ENCODE data around the gene POMC.
"Not testable (repeated sequence)": the region's sequence is repeated elsewhere in the genome, so short reads cannot be mapped to it uniquely, and the experiment has no call there.

Gene POMC

GRCh38 chr2:25168256-25169072, at the start of gene POMC:
TSS of gene POMC (minus strand) at chr2:25168580. CDS start at chr2:25164772, 3,808 bp downstream.
- Histone ChIP-seq H3K4me1 (ENCODE audit: control insufficient read depth, insufficient read depth, low read length) (peaks cover 4% of the 10 kb centered on the region), H3K4me3 (ENCODE audit: low read length) (no peak within 1 kb of the TSS), H3K9me3 (ENCODE audit: control insufficient read depth, low read length) (no peaks in the 10 kb centered on the region), H3K36me3 (ENCODE audit: control insufficient read depth, insufficient read depth, low read length) (no peaks in the 10 kb centered on the region), H3K27me3 (ENCODE audit: control insufficient read depth, insufficient read depth, low read length) (peaks cover 56% of the 10 kb centered on the region), H3K9ac (ENCODE audit: low read length) (peak within 1 kb of the TSS; percentile 15)

- Histone ChIP-seq H3K27me3 (ENCODE audit: control insufficient read depth, insufficient read depth, low read length) (no peaks in the 10 kb centered on the region), H3K36me3 (ENCODE audit: control insufficient read depth, insufficient read depth, low read length) (no peaks in the 10 kb centered on the region), H3K4me1 (ENCODE audit: control insufficient read depth, insufficient read depth, low read length) (no peaks in the 10 kb centered on the region), H3K9me3 (ENCODE audit: control insufficient read depth, low read length) (no peaks in the 10 kb centered on the region), H3K9ac (ENCODE audit: low read length) (no peak overlapping the region), H3K4me3 (ENCODE audit: low read length) (no peak overlapping the region)
Observed at GRCh38 chr2:25218100-25218499, 49.7 kb upstream of the POMC start.

- Histone ChIP-seq H3K27me3 (ENCODE audit: control insufficient read depth, insufficient read depth, low read length) (no peaks in the 10 kb centered on the region), H3K9me3 (ENCODE audit: control insufficient read depth, low read length) (no peaks in the 10 kb centered on the region), H3K9ac (ENCODE audit: low read length) (peak overlapping the region; percentile 68), H3K4me3 (ENCODE audit: low read length) (no peak overlapping the region), H3K4me1 (ENCODE audit: control insufficient read depth, insufficient read depth, low read length) (no peaks in the 10 kb centered on the region), H3K36me3 (ENCODE audit: control insufficient read depth, insufficient read depth, low read length) (no peaks in the 10 kb centered on the region)
Observed at GRCh38 chr2:25215948-25216679, 47.7 kb upstream of the POMC start.

- no peak overlapping the region for H3K4me3 ChIP-seq (ENCODE audit: low read length)
- H3K27me3 ChIP-seq (ENCODE audit: control insufficient read depth, insufficient read depth, low read length): no peaks in the 10 kb centered on the region
Observed at GRCh38 chr2:25215232-25215631, 46.9 kb upstream of the POMC start.

GRCh38 chr2:25213229-25213628, 44.8 kb upstream of the POMC start:
- H3K4me1 ChIP-seq (ENCODE audit: control insufficient read depth, insufficient read depth, low read length): no peaks in the 10 kb centered on the region
- H3K4me3 ChIP-seq (ENCODE audit: low read length): no peak overlapping the region
- H3K27me3 ChIP-seq (ENCODE audit: control insufficient read depth, insufficient read depth, low read length): no peaks in the 10 kb centered on the region
- H3K9me3 ChIP-seq (ENCODE audit: control insufficient read depth, low read length): no peaks in the 10 kb centered on the region
- H3K9ac ChIP-seq (ENCODE audit: low read length): no peak overlapping the region
- H3K36me3 ChIP-seq (ENCODE audit: control insufficient read depth, insufficient read depth, low read length): no peaks in the 10 kb centered on the region

More at GRCh38 chr2:25215232-25215631, 46.9 kb upstream of the POMC start:
- H3K4me1 ChIP-seq (ENCODE audit: control insufficient read depth, insufficient read depth, low read length): no peaks in the 10 kb centered on the region
- H3K9me3 ChIP-seq (ENCODE audit: control insufficient read depth, low read length): no peaks in the 10 kb centered on the region
- no peaks in the 10 kb centered on the region for H3K36me3 ChIP-seq (ENCODE audit: control insufficient read depth, insufficient read depth, low read length)
- no peak overlapping the region for H3K9ac ChIP-seq (ENCODE audit: low read length)

- H3K9ac ChIP-seq (ENCODE audit: low read length); H3K36me3 ChIP-seq (ENCODE audit: control insufficient read depth, insufficient read depth, low read length); H3K9me3 ChIP-seq (ENCODE audit: control insufficient read depth, low read length); H3K27me3 ChIP-seq (ENCODE audit: control insufficient read depth, insufficient read depth, low read length); H3K4me1 ChIP-seq (ENCODE audit: control insufficient read depth, insufficient read depth, low read length); H3K4me3 ChIP-seq (ENCODE audit: low read length): not testable (repeated sequence)
Observed at GRCh38 chr2:25210923-25211322, 42.5 kb upstream of the POMC start.

GRCh38 chr2:25207078-25207545, 38.7 kb upstream of the POMC start:
- Histone ChIP-seq H3K36me3 (ENCODE audit: control insufficient read depth, insufficient read depth, low read length) (no peaks in the 10 kb centered on the region), H3K27me3 (ENCODE audit: control insufficient read depth, insufficient read depth, low read length) (no peaks in the 10 kb centered on the region), H3K4me3 (ENCODE audit: low read length) (no peak overlapping the region), H3K9me3 (ENCODE audit: control insufficient read depth, low read length) (no peaks in the 10 kb centered on the region), H3K9ac (ENCODE audit: low read length) (no peak overlapping the region), H3K4me1 (ENCODE audit: control insufficient read depth, insufficient read depth, low read length) (no peaks in the 10 kb centered on the region)

GRCh38 chr2:25204190-25204838, 35.9 kb upstream of the POMC start:
- no peak overlapping the region for H3K4me3 ChIP-seq (ENCODE audit: low read length)
- H3K9me3 ChIP-seq (ENCODE audit: control insufficient read depth, low read length): no peaks in the 10 kb centered on the region
- H3K9ac ChIP-seq (ENCODE audit: low read length): no peak overlapping the region

GRCh38 chr2:25202275-25202674, 33.9 kb upstream of the POMC start:
- no peak overlapping the region for H3K9ac ChIP-seq (ENCODE audit: low read length)
- H3K36me3 ChIP-seq (ENCODE audit: control insufficient read depth, insufficient read depth, low read length): no peaks in the 10 kb centered on the region
- no peaks in the 10 kb centered on the region for H3K9me3 ChIP-seq (ENCODE audit: control insufficient read depth, low read length)
- H3K4me1 ChIP-seq (ENCODE audit: control insufficient read depth, insufficient read depth, low read length): peaks cover 5% of the 10 kb centered on the region
- H3K27me3 ChIP-seq (ENCODE audit: control insufficient read depth, insufficient read depth, low read length): no peaks in the 10 kb centered on the region
- H3K4me3 ChIP-seq (ENCODE audit: low read length): no peak overlapping the region

More at GRCh38 chr2:25204190-25204838, 35.9 kb upstream of the POMC start:
- Histone ChIP-seq H3K36me3 (ENCODE audit: control insufficient read depth, insufficient read depth, low read length) (no peaks in the 10 kb centered on the region), H3K4me1 (ENCODE audit: control insufficient read depth, insufficient read depth, low read length) (no peaks in the 10 kb centered on the region), H3K27me3 (ENCODE audit: control insufficient read depth, insufficient read depth, low read length) (no peaks in the 10 kb centered on the region)

GRCh38 chr2:25201794-25202193, 33.4 kb upstream of the POMC start:
- no peak overlapping the region for H3K9ac ChIP-seq (ENCODE audit: low read length)
- H3K4me1 ChIP-seq (ENCODE audit: control insufficient read depth, insufficient read depth, low read length): peaks cover 5% of the 10 kb centered on the region
- H3K27me3 ChIP-seq (ENCODE audit: control insufficient read depth, insufficient read depth, low read length): no peaks in the 10 kb centered on the region
- H3K9me3 ChIP-seq (ENCODE audit: control insufficient read depth, low read length): no peaks in the 10 kb centered on the region
- no peaks in the 10 kb centered on the region for H3K36me3 ChIP-seq (ENCODE audit: control insufficient read depth, insufficient read depth, low read length)
- H3K4me3 ChIP-seq (ENCODE audit: low read length): no peak overlapping the region

- peaks cover 5% of the 10 kb centered on the region for H3K4me1 ChIP-seq (ENCODE audit: control insufficient read depth, insufficient read depth, low read length)
- no peaks in the 10 kb centered on the region for H3K27me3 ChIP-seq (ENCODE audit: control insufficient read depth, insufficient read depth, low read length)
- no peak overlapping the region for H3K9ac ChIP-seq (ENCODE audit: low read length)
- H3K4me3 ChIP-seq (ENCODE audit: low read length): no peak overlapping the region
- no peaks in the 10 kb centered on the region for H3K36me3 ChIP-seq (ENCODE audit: control insufficient read depth, insufficient read depth, low read length)
- H3K9me3 ChIP-seq (ENCODE audit: control insufficient read depth, low read length): no peaks in the 10 kb centered on the region
Observed at GRCh38 chr2:25201265-25201664, 32.9 kb upstream of the POMC start.

- Histone ChIP-seq H3K9me3 (ENCODE audit: control insufficient read depth, low read length) (no peaks in the 10 kb centered on the region), H3K36me3 (ENCODE audit: control insufficient read depth, insufficient read depth, low read length) (no peaks in the 10 kb centered on the region), H3K4me3 (ENCODE audit: low read length) (no peak overlapping the region), H3K9ac (ENCODE audit: low read length) (no peak overlapping the region), H3K27me3 (ENCODE audit: control insufficient read depth, insufficient read depth, low read length) (no peaks in the 10 kb centered on the region), H3K4me1 (ENCODE audit: control insufficient read depth, insufficient read depth, low read length) (peaks cover 5% of the 10 kb centered on the region)
Observed at GRCh38 chr2:25198576-25198975, 30.2 kb upstream of the POMC start.
